GM12865 (cell line): Measurements from ENCODE around the gene MB21D2.

Experiments used
- DNase-seq: peaks from one replicate; pipeline ENCODE4 v3.0.0; 2010; ENCODE audit warnings: low read depth
- H3K4me3 ChIP-seq: 2 replicates; pipeline ENCODE4 v1.5.1; 2011; ENCODE audit warnings: mild to moderate bottlenecking, low read depth, low read length, control low read depth
- TF ChIP-seq, protein P1 (sequence below): IDR thresholded peaks from 2 replicates; pipeline ENCODE4 v1.5.1; 2011; ENCODE audit warnings: low read length, control low read depth, low read depth, inconsistent platforms; ENCODE audit not compliant: insufficient read depth; ENCODE audit errors: missing control alignments

MB21D2 gene

DNA sequence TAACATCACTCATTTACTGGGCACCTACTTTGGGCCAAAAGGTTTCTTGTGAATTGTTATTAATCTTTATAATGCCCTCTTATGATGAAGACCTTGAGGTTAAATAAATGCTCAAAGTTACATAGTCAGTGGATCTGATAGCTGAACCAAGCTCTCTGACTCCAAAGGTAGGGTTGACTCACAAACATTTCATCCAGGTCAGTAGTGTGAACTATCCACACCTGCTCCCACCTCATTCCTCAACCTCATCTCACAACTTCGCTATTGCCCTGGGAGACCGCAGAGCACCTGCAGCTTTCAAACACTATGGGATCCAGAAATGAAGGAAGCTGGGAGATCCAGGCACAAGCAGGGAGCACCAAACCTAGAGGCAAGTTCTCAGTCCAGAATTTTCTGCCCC lies 96.5 kb downstream of the MB21D2 start:
- no peak overlapping the region for H3K4me3 ChIP-seq
- DNase-seq: no peak
- TF ChIP-seq, protein P1, sequence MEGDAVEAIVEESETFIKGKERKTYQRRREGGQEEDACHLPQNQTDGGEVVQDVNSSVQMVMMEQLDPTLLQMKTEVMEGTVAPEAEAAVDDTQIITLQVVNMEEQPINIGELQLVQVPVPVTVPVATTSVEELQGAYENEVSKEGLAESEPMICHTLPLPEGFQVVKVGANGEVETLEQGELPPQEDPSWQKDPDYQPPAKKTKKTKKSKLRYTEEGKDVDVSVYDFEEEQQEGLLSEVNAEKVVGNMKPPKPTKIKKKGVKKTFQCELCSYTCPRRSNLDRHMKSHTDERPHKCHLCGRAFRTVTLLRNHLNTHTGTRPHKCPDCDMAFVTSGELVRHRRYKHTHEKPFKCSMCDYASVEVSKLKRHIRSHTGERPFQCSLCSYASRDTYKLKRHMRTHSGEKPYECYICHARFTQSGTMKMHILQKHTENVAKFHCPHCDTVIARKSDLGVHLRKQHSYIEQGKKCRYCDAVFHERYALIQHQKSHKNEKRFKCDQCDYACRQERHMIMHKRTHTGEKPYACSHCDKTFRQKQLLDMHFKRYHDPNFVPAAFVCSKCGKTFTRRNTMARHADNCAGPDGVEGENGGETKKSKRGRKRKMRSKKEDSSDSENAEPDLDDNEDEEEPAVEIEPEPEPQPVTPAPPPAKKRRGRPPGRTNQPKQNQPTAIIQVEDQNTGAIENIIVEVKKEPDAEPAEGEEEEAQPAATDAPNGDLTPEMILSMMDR: no peak

DNA sequence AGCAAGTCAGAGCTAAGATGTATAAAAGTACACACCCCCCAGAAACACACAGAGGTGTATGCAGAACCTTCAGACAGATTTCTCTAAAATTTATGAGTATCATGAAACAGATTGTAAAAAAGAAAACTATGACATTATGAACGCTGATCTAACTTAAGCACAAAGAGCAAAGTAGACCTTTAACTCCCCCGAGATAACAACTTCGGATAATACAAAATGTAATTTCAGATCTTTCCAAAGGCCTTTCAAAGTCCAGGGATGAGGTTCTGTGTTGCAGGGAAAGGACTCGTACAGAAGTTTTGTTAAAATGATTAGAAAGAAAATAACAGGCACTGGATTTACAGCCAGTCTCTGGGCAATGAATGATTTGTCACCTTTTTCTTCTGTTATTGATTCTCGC lies 97.5 kb downstream of the MB21D2 start:
- no peak overlapping the region for H3K4me3 ChIP-seq
- TF ChIP-seq, protein P1: no peak
- no peak for DNase-seq

DNA sequence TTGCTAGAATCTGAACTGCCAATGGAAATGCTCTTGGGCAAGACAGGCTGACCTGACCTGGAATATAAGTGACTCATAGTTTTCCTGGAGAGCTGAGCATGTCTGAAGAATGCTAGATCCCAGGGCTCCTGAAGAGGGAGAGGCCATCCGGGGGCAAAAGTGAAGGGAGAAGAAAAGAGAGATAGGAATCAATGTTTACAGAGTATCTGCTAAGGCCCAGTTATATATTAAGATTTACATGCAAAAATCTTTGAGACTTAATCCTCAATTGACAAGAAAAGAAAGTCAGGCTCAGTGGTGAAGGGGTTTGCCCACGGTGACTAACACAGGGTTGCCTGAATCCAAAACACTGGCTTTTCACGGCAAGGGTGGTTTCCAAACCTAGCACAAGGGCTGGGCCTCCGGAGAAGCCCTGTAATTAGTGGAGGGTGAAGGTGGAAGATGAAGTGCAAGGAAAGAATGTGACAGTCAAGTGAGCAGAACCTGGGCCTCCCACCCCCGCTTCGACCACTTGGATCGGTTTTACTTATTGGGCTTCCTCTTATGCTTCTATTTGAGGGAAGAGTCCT lies 98.6 kb downstream of the MB21D2 start:
- TF ChIP-seq, protein P1: no peak
- peak; percentile 81 for DNase-seq
- H3K4me3 ChIP-seq: no peak overlapping the region

DNA sequence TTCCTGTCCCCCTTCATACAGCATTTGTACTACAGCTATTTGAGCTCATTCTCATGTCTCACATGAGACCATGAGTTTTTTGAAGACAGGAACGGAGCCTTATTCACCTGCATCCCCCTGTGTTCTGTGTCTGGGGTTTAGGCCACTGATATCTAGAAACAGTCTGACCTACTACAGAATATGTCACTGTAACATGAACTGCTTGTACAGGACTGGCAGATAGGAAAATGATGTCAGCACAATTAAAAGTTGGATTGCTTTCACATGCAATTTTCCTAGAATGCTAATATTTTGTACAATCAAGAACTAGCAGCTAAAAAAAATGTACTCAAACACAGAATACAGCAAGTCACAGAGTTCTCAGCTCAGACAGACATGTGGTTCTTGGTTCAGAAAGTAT lies 99.5 kb downstream of the MB21D2 start:
- no peak overlapping the region for H3K4me3 ChIP-seq
- TF ChIP-seq, protein P1: no peak
- peak; percentile 34 for DNase-seq

DNA sequence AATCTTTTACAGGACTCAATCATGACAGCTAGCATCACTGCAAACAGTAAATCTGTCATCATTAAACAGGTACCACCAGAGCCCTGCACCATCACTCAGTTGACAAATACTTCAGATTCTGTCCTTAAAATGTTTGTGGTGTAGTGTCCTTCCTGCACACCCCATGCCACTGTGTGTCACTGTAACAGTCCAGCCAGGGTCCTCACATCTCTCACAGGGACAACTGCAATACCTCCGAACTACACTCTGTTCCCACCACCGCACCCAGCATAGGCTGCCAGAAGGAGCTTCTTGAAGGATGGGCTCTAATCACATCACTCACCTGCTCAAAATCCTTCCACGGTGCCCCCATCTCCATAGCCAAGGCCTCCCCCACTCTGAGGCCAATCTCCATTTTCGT lies 100.2 kb downstream of the MB21D2 start:
- no peak overlapping the region for H3K4me3 ChIP-seq
- TF ChIP-seq, protein P1: no peak
- DNase-seq: peak; percentile 20

DNA sequence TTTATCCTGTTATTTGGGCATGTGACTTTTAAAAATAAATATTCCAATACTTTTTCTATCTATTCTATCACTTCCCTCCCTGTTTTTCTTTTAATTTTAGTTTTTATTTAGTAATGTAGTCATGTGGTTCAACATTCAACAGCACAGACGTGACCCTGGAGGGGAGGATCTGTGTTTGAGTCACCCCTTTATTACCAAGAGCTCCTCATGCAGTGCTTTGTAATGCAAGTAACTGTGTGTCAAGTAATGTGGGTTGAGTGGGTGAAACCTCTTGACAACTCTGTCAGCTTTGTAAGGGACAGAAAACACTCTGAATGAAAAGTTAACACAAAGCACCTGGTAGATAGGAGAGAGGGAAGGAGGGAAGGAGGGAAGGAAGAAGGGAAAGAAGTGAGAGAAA lies 100.6 kb downstream of the MB21D2 start:
- TF ChIP-seq, protein P1: no peak
- DNase-seq: peak; percentile 61

DNA sequence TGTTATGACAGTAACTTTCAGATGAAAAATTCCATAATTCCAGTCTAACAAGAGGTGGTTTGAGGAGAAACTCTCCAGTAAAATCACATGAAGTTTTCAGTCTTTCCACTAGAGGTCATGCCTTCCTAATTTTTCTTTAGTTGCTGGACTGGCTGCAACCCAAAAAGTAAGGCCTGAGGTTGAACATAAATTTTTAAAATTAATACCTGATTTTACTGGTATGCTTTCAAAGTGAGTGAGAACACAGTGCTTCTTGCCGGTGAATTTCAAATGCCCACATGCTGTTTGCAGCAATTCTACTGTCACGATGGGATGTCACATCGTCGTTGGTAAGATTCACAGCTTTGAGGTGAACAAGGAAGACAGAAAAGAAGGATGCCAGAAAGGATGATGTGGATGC lies 101.3 kb downstream of the MB21D2 start:
- DNase-seq: peak; percentile 62
- no peak overlapping the region for H3K4me3 ChIP-seq
- TF ChIP-seq, protein P1: peak; percentile 53

More for the DNA sequence above, 100.6 kb downstream of the MB21D2 start:
- H3K4me3 ChIP-seq: no peak overlapping the region
